ENCODE results near the gene CERS6. TPM values are rescaled to one million over a fixed set of nuclear protein-coding genes. Genes with fewer than 3 reads are reported as not detected.

Gene CERS6
- total RNA-seq, 1 donor from 2014 or later, result 36.4 TPM

DNA sequence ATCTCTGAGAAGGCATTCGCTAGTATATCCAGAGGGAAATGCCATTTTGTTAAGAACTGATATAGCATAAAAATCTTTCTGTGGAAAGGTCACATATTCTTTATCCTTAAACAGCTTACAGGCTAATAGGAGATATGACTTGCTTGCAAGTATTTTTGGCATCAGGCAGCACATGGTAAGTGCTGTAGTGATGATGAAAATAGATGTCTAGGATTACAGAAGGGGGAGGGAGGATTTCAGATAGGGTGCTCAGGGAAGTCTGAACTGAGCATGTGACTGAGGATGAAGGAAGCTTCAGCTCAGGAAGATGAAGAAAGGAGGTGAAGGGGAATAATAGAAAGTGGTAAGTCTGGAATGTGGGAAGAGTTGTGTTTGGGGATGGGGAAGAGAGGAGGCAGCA, 187.9 kb downstream of the CERS6 start:
- Mint-ChIP-seq H3K4me1 (ENCODE audit: unreplicated experiment) (peaks cover 18% of the 10 kb centered on the region), H3K9me3 (ENCODE audit: unreplicated experiment) (no peaks in the 10 kb centered on the region), H3K27me3 (ENCODE audit: unreplicated experiment) (peaks cover 2% of the 10 kb centered on the region), H3K36me3 (ENCODE audit: low read depth, unreplicated experiment) (no peaks in the 10 kb centered on the region), H3K4me3 (ENCODE audit: unreplicated experiment) (no peak overlapping the region), H3K27ac (ENCODE audit: unreplicated experiment) (no peak overlapping the region)
- TF ChIP-seq, protein P1, sequence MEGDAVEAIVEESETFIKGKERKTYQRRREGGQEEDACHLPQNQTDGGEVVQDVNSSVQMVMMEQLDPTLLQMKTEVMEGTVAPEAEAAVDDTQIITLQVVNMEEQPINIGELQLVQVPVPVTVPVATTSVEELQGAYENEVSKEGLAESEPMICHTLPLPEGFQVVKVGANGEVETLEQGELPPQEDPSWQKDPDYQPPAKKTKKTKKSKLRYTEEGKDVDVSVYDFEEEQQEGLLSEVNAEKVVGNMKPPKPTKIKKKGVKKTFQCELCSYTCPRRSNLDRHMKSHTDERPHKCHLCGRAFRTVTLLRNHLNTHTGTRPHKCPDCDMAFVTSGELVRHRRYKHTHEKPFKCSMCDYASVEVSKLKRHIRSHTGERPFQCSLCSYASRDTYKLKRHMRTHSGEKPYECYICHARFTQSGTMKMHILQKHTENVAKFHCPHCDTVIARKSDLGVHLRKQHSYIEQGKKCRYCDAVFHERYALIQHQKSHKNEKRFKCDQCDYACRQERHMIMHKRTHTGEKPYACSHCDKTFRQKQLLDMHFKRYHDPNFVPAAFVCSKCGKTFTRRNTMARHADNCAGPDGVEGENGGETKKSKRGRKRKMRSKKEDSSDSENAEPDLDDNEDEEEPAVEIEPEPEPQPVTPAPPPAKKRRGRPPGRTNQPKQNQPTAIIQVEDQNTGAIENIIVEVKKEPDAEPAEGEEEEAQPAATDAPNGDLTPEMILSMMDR (IDR thresholded peaks at IDR 0.05; ENCODE audit: unreplicated experiment), result no peak
- no peak for DNase-seq (ENCODE audit: low spot score)

DNA sequence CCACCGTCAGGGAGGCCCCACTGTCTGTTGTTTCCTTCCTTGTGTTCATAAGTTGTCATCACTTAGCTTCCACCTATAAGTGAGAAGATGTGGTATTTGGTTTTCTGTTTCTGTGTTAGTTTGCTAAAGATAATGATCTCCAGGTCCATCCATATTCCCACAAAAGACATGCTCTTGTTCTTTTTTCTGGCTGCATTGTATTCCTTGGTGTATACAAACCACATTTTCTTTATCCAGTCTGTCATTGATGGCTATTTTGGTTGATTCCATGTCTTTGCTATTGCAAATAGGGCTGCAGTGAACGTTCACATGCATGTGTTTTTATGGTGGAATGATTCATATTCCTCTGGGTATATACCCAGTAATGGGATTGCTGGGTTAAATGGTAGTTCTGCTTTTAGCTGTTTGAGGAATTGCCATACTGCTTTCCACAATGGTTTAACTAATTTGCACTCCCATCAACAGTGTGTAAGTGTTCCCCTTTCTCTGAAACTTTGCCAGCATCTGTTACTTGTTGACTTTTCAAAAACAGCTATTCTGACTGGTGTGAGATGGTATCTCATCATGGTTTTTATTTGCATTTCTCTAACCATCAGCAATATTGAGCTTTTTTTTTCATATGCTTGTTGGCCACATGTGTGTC, 189.7 kb downstream of the CERS6 start:
- TF ChIP-seq, protein P1 (IDR thresholded peaks at IDR 0.05; ENCODE audit: unreplicated experiment), result no peak
- H3K27me3 Mint-ChIP-seq (ENCODE audit: unreplicated experiment), result peaks cover 3% of the 10 kb centered on the region
- no peak for DNase-seq (ENCODE audit: low spot score)
- peaks cover 19% of the 10 kb centered on the region for H3K4me1 Mint-ChIP-seq (ENCODE audit: unreplicated experiment)
- H3K4me3 Mint-ChIP-seq (ENCODE audit: unreplicated experiment), result no peak overlapping the region
- no peaks in the 10 kb centered on the region for H3K36me3 Mint-ChIP-seq (ENCODE audit: low read depth, unreplicated experiment)
- no peak overlapping the region for H3K27ac Mint-ChIP-seq (ENCODE audit: unreplicated experiment)
- H3K9me3 Mint-ChIP-seq (ENCODE audit: unreplicated experiment), result no peaks in the 10 kb centered on the region

DNA sequence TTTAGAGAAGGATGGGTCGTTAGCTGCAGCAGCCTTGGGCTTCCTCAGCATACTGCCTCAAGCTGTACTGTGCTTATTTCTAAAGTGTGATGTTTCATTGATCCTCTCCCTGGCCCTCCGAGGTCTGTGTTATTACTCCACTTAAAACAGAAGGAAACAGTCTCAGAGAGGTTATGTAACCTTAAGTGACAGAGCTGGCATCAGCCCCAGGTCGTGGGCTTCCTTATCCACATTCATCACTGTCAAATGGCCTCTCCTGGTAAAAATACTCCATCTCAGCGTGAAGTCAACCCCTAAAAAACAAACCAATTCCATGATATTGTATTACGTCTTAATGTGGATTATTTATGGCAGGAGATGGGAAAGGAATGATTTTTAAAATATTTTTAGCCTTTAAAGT, 193.0 kb downstream of the CERS6 start:
- DNase-seq (ENCODE audit: low spot score), result no peak
- H3K4me1 Mint-ChIP-seq (ENCODE audit: unreplicated experiment), result peaks cover 11% of the 10 kb centered on the region
- peaks cover 3% of the 10 kb centered on the region for H3K27me3 Mint-ChIP-seq (ENCODE audit: unreplicated experiment)
- H3K4me3 Mint-ChIP-seq (ENCODE audit: unreplicated experiment), result no peak overlapping the region
- H3K9me3 Mint-ChIP-seq (ENCODE audit: unreplicated experiment), result no peaks in the 10 kb centered on the region
- TF ChIP-seq, protein P1 (IDR thresholded peaks at IDR 0.05; ENCODE audit: unreplicated experiment), result no peak
- H3K36me3 Mint-ChIP-seq (ENCODE audit: low read depth, unreplicated experiment), result no peaks in the 10 kb centered on the region
- no peak overlapping the region for H3K27ac Mint-ChIP-seq (ENCODE audit: unreplicated experiment)

DNA sequence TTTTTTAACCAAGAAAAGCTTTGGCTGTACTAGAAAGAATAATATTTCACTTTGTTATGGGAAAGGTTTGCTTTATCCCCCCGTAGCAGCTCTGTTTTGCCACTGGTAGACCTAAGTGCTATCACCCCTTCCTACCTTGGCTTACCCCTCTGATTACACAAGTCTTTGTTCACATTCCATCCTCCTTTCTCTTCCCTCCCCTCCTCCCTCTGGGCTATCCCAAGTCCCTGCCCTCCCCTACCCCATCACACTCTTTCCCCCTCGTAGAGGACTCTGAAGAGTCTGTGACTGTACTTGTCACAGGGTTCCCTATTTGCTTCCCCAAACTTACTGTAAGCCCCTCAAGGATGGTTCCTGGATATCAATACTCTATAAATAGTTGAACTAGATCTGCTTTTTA, 193.5 kb downstream of the CERS6 start:
- Mint-ChIP-seq H3K27me3 (ENCODE audit: unreplicated experiment) (peaks cover 2% of the 10 kb centered on the region), H3K27ac (ENCODE audit: unreplicated experiment) (no peak overlapping the region), H3K4me3 (ENCODE audit: unreplicated experiment) (no peak overlapping the region), H3K36me3 (ENCODE audit: low read depth, unreplicated experiment) (no peaks in the 10 kb centered on the region), H3K9me3 (ENCODE audit: unreplicated experiment) (no peaks in the 10 kb centered on the region), H3K4me1 (ENCODE audit: unreplicated experiment) (peaks cover 8% of the 10 kb centered on the region)
- TF ChIP-seq, protein P1 (IDR thresholded peaks at IDR 0.05; ENCODE audit: unreplicated experiment), result no peak
- DNase-seq (ENCODE audit: low spot score), result no peak

DNA sequence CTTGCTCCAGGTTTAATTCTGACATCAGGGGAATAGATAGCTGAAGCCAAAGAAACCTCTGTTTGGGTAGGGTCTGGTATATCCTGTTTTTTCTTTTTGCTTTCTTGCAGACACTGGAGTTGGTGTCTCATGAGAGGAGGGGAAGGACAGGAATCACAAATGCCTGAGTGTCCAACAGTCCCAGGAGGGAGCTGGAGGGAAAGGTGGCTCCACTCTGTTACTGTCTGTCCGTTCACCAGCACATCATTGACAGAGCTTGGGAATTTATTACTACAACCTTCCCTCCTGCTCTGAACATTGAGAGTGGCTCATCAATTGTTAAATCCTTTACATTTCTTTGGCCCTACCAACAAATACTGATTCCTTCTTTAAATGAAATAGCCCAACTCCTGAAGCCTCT, 194.1 kb downstream of the CERS6 start:
- TF ChIP-seq, protein P1 (IDR thresholded peaks at IDR 0.05; ENCODE audit: unreplicated experiment), result no peak
- no peak overlapping the region for H3K27ac Mint-ChIP-seq (ENCODE audit: unreplicated experiment)
- no peak for DNase-seq (ENCODE audit: low spot score)
- no peak overlapping the region for H3K4me3 Mint-ChIP-seq (ENCODE audit: unreplicated experiment)
- H3K27me3 Mint-ChIP-seq (ENCODE audit: unreplicated experiment), result peaks cover 4% of the 10 kb centered on the region
- H3K9me3 Mint-ChIP-seq (ENCODE audit: unreplicated experiment), result no peaks in the 10 kb centered on the region
- no peaks in the 10 kb centered on the region for H3K36me3 Mint-ChIP-seq (ENCODE audit: low read depth, unreplicated experiment)
- H3K4me1 Mint-ChIP-seq (ENCODE audit: unreplicated experiment), result peaks cover 8% of the 10 kb centered on the region

All from endothelial cell (in vitro differentiated cells).